ENCODE data around the gene FUZ.

- TF ChIP-seq, protein P1, sequence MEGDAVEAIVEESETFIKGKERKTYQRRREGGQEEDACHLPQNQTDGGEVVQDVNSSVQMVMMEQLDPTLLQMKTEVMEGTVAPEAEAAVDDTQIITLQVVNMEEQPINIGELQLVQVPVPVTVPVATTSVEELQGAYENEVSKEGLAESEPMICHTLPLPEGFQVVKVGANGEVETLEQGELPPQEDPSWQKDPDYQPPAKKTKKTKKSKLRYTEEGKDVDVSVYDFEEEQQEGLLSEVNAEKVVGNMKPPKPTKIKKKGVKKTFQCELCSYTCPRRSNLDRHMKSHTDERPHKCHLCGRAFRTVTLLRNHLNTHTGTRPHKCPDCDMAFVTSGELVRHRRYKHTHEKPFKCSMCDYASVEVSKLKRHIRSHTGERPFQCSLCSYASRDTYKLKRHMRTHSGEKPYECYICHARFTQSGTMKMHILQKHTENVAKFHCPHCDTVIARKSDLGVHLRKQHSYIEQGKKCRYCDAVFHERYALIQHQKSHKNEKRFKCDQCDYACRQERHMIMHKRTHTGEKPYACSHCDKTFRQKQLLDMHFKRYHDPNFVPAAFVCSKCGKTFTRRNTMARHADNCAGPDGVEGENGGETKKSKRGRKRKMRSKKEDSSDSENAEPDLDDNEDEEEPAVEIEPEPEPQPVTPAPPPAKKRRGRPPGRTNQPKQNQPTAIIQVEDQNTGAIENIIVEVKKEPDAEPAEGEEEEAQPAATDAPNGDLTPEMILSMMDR (IDR thresholded peaks at IDR 0.05): no peak
- TF ChIP-seq POLR2A (IDR thresholded peaks at IDR 0.05): no peak
Observed at GRCh38 chr19:49848938-49849337, 35.8 kb upstream of the FUZ start.
